LNCaP clone FGC (cell line): ENCODE measurements around the gene ABLIM1.

Experiments
- DNase-seq: peaks from one replicate; pipeline ENCODE4 v3.0.0-alpha.2; 2011; ENCODE audit warnings: low read depth
- H3K4me3 ChIP-seq: 2 replicates; pipeline ENCODE4 v1.5.1; 2011; ENCODE audit warnings: mild to moderate bottlenecking, low read depth, low read length, control low read depth
- TF ChIP-seq, protein P1 (sequence below): IDR thresholded peaks from 2 replicates; pipeline ENCODE4 v1.5.1; 2012; ENCODE audit warnings: mild to moderate bottlenecking; ENCODE audit not compliant: control insufficient read depth, insufficient read depth; ENCODE audit errors: extremely low read depth

ABLIM1 gene

GRCh38 chr10:114684822-114685209, 26.7 kb upstream of the ABLIM1 start:
- TF ChIP-seq, protein P1, sequence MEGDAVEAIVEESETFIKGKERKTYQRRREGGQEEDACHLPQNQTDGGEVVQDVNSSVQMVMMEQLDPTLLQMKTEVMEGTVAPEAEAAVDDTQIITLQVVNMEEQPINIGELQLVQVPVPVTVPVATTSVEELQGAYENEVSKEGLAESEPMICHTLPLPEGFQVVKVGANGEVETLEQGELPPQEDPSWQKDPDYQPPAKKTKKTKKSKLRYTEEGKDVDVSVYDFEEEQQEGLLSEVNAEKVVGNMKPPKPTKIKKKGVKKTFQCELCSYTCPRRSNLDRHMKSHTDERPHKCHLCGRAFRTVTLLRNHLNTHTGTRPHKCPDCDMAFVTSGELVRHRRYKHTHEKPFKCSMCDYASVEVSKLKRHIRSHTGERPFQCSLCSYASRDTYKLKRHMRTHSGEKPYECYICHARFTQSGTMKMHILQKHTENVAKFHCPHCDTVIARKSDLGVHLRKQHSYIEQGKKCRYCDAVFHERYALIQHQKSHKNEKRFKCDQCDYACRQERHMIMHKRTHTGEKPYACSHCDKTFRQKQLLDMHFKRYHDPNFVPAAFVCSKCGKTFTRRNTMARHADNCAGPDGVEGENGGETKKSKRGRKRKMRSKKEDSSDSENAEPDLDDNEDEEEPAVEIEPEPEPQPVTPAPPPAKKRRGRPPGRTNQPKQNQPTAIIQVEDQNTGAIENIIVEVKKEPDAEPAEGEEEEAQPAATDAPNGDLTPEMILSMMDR: no peak
- no peak for DNase-seq
- H3K4me3 ChIP-seq: no peak overlapping the region

DNA sequence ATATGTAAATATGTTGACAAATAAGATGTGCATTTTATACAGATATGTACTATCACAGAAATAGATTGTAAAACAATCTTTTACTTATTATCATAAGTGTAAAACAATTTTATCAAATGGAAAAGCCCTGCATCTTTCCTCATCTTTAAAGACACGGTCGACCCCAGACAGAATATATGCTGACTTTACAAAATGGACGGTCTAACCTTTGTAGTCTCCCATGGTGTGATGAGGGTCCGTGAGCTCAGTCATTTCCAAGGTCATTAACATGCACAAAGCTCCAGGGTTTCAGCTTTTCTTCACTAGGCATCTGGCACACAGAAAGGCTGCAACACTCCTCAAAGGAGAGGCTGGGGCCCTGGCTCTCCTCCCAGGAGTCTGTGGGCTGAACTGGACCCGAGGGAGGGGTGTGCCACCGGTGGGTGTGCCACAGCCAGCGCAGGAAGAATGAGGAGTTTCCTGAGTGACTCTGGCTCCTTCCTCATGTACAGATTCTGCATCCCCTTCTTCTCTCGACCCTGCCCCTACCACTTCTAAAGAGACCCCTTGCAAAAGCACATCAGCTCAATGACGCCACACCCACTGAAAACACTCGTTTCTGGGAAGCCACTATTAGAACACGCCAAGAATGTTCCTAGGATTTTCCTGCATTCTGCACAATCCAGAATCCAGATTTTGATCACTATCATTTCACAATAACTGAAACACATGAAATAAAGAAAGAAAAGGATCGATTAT, 26.2 kb upstream of the ABLIM1 start:
- DNase-seq: no peak
- TF ChIP-seq, protein P1: no peak
- H3K4me3 ChIP-seq: no peak overlapping the region

DNA sequence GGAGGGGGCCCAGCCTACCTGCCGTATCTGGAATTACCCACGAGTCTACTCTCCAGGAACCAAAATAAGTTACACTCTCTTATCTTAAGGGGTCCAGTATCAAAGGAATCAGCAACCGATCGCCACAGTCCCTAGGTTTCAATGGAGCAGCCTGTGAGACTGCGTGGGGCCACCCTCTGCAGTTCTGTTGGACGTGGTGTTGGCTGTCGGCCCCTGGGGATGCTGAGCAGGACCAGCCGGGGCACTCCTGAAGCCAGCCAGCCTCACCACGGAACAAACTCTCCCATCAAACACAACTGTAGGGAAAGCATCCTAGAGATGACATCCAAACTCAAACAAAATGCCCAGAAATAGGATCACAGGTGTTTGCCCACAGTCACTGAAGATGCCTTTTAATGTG, 25.5 kb upstream of the ABLIM1 start:
- TF ChIP-seq, protein P1: no peak
- no peak for DNase-seq
- no peak overlapping the region for H3K4me3 ChIP-seq

DNA sequence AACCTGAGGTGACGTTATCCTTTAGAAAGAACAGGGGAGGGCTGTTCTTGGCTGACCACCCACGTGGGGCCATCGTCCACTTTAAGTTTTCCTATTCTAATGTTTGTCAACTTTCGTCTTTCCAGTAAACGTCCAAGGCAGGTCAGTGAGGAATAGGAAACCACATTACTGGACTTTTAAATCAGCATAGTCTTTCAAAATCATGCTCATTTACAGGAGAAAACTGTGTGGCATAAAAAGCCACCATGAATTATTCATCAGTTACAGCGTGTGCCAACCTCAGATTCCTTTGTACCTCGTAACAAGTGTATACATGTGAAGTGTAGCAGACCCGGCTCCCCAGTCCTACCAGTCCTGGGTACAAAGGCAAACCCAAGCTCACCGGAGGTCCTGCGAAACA, 25.1 kb upstream of the ABLIM1 start:
- no peak overlapping the region for H3K4me3 ChIP-seq
- TF ChIP-seq, protein P1: no peak
- no peak for DNase-seq

DNA sequence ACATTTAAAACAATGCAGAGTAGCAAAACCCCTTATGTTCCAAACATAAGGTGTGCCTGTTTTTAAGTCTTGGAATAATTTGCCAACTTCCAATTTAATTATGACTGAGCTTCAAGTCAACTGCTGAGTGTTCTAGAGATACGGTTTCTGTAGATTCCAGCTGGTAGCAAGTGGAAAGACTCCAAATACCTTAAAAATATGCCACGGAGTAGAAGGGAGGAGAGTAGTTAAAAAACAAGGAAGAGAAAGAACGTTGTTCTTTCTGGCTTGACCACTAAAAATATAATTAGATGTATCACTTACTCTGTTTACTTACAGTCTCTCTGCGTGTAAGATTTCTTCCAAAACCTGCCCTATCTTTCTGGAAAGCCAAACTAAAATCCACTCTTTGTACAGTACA, 24.5 kb upstream of the ABLIM1 start:
- TF ChIP-seq, protein P1: no peak
- DNase-seq: no peak
- no peak overlapping the region for H3K4me3 ChIP-seq

GRCh38 chr10:114682121-114682520, 24.0 kb upstream of the ABLIM1 start:
- DNase-seq: no peak
- H3K4me3 ChIP-seq: no peak overlapping the region
- TF ChIP-seq, protein P1: no peak

- no peak overlapping the region for H3K4me3 ChIP-seq
- DNase-seq: no peak
- TF ChIP-seq, protein P1: no peak
Measured at GRCh38 chr10:114681542-114681941, 23.5 kb upstream of the ABLIM1 start.
